HG03139 (cell line): Measurements from ENCODE around the gene MACROD1.
"Not testable (repeated sequence)": the region's sequence is repeated elsewhere in the genome, so short reads cannot be mapped to it uniquely, and the experiment has no call there.

Source experiments
- ATAC-seq: cut with Tn5 transposase; IDR thresholded peaks from one replicate; pipeline ENCODE4 v1.9.1; 2021; ENCODE audit not compliant: unreplicated experiment

Gene MACROD1

DNA sequence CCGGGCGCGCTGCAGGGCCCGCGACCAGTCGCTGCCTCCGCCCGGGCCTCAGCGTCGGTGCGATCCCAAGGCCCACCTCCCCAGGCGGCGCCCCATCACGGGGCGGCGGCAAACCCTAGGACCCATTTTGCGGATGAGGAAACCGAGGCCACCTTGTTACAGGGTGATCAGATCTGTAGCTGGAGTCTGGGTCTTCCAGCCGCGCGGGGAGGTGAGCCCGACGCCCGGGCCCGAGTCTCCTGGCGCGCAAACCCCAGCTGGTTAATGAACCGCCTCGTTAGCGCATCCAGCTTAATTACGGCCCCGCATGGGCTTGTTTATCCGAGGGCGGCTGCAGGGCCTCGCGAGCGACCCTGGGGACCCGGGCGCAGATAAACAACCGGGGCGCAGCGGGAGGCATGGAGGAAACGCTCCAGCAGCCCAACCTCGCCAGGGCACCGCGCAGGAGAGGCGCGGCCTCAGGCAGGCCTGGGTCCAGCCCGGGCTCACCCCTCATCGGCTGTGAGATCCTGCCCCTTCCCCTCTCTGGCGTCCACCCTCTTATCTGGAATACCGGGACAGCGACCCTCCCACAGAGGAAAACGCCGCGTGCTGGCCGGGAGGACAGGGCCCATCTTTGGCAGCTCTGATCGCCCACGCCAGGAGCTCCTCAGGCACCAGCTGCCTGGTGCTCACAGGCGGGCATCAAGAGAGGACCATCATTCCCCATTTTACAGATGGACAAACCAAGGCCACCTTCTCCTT is 165.0 kb downstream of the MACROD1 start:
- no peak for ATAC-seq

DNA sequence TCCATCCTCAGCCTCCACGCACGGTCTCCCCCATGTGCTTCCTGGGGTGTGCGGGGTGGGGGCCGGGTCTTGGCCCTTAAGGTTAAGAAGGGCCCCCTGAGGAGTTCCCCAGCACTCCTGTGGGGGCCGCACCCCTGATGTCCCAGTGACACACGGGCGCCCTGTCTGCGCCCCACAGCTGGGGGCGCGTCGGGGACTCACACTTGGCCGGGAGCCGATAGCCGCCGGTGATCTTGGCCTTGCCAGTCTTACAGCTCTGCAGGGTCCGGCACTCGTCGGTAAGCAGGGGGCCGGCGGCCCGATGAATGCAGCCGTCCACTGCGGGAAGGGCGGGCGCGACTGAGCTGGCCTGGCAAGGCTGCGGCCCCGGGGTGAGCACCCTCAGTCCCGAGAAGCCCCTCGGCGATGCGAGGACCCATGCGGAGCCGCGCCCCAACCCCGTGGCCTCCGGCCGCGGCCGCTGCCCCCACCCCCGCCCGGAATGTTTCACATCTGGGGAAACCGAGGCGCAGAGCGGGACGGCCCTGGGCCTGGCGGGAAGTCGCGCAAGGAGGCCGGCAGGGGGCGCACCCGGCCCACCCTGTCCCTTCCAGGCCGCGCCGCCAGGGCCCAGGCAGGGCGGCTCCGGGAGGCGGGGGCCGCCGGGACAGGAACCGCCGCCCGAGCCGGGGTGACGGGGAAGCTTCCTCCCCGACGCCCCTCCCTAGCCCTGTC is 165.7 kb downstream of the MACROD1 start:
- ATAC-seq: no peak

DNA sequence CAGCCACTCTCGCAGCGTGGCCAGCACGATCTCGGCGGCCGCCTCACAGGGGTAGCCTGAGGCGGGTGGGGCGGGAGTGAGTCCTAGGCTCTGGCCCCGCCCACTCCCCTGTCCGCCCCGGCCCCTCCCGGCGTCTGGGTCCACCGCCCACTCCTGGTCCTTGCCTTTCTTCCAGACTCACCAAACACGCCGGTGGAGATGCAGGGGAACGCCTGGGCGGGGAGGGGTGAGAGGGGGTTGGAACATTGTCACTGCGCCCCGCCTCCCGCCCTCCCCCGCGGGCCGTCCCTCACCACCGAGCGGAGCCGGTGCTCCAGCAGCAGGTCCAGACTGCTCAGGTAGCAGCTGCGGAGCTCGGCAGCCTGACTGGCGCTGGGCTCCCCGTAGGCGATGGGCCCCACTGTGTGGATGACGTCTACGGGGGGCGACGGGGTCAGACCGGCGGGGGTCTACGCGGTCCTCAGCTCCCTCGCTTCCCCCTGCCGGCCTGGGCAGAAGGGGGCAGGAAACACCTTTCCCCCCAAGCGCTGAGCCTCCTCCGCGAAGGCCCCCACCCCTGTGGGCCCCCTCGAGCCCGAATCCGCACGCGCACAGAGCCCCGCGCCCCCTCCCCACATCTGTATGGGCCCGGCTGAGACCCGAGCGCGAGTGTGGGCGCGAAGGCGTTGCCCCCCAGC is 166.4 kb downstream of the MACROD1 start:
- no peak for ATAC-seq

DNA sequence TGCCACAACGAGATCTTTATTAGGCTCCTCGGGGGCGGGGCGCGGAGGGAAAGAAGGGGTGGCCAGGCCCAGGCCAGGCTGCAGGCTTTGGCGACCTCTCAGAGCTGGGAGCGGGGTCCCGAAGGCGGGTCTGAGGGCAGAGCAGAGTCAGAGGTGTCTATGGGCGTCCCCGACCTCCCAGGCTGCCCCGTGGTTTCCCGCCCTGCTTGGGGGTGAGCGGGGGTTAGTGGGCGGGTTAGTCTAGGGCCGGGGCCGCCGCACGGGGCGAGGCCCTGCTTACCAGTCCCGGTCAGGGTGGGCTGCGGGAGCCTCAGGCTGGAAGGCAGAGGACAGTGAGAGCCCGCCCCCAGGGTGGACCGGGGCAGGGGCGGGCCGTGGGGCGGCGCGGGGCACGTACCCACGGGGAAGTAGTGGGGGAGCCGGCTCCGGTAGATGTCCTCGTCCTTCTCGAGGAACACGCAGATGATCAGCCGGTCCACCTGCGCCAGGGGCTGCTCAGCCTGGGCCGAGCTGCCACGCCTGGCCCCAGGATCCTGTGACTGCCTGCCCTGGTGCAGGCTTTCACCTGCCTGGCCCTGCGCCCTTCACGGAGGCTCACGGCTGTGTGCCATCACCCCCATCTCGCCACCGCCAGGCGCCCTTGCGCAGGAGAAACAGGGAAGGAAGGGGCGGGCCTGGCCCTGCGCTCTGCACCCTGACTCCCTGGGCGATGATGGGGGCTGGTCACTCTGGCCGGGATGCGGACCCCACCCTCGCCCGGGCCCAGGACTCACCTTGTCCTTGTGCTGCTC is 167.2 kb downstream of the MACROD1 start:
- ATAC-seq: no peak

DNA sequence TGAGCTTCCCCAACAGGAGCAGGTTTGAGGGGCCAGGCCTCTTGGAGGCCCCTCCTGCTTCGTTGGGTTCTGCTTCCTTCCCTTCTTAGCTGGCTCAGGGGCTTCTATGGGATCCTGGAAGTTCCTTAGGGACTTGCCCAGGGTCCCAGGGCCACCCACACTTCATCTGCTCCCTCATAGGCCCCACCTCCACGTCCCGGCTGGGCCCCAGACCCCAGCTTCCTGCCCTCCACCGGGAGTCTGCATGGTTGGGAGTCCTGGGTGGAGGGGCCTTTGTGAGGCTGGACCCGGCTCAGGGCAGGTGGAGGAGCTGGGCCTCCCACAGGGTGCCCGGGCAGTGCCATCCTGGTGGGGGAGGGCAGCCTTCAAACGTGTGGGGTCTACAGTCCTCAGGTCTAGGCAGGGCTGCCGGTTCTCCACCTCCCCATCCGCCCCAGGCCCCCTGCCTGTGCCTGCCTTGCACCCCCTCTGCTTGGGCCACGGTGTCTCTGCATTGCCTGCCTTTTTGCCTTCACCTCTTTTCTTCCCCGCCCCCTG is 168.0 kb downstream of the MACROD1 start:
- ATAC-seq: no peak

DNA sequence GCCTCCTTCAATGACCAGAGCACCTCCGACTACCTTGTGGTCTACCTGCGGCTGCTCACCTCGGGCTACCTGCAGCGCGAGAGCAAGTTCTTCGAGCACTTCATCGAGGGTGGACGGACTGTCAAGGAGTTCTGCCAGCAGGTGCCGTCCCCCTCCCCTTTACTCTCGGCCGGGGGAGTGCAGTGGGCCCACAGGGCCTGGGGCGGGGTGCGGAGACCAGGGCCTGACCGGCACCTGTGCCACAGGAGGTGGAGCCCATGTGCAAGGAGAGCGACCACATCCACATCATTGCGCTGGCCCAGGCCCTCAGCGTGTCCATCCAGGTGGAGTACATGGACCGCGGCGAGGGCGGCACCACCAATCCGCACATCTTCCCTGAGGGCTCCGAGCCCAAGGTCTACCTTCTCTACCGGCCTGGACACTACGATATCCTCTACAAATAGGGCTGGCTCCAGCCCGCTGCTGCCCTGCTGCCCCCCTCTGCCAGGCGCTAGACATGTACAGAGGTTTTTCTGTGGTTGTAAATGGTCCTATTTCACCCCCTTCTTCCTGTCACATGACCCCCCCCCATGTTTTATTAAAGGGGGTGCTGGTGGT is 168.7 kb downstream of the MACROD1 start:
- ATAC-seq: no peak

DNA sequence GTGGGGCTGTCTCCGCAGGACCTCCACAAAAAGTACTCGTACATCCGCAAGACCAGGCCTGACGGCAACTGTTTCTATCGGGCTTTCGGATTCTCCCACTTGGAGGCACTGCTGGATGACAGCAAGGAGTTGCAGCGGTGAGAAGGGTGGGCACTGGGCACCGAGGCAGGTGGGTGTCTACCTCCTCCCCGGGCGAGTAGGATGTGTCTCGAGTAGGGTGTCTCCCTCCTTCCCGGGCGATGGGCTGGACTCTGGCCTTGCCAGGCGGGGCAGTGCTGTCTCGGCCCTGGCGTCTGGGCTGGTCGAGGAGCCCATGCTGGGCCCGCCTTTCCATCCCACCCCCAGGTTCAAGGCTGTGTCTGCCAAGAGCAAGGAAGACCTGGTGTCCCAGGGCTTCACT is 169.4 kb downstream of the MACROD1 start:
- no peak for ATAC-seq

DNA sequence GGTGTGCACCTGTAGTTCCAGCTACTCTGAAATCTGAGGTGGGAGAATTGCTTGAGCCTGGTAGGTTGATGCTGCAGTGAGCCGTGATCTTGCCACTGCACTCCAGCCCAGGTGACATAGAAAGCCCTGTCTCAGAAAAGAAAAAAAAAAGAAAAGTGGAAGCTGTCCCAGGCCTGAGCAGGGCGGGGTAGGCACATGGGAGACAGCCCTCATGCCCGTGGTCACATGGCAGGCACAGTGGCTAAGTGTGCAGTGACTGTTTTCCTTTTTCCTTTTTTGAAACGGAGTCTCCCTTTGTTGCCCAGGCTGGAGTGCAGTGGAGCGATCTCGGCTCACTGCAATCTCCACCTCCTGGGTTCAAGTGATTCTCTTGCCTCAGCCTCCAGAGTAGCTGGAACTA is 171.9 kb downstream of the MACROD1 start:
- no peak for ATAC-seq

DNA sequence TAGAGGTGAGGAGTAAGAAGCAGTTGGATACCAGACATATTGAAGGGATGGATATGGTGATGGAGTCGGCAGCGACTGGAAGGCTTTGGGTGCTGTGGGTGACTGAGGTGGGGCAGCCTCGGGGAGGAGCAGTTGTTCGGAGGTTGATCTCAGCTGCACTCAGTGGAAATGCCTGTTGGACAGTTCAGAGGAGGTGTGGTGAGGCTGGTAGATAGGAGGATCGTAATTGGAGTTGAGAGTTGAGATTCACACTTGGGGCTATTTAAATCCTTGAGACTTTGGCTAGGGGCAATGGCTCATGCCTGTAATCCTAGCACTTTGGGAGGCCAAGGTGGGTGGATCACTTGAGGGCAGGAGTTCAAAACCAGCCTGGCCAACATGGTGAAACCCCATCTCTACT is 172.8 kb downstream of the MACROD1 start:
- ATAC-seq: no peak

DNA sequence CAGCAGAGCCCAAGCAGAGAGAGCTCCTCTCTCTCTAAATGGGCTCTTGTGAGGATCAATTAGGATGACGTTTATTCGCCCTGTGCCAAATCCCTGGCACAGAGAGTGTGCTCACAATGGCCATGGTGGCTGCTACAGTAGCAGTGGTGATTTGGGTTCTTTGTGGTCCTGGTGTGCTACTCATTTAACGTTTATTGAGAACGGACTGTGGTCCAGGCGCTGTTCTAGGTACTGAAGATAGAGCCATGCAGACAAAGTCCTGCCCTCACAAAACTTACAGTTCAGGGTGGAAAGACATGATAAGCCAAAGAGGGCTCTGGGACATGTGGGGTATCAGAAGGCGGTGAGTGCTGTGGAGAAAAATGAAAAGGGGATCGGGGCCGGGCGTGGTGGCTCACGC is 174.4 kb downstream of the MACROD1 start:
- no peak for ATAC-seq

DNA sequence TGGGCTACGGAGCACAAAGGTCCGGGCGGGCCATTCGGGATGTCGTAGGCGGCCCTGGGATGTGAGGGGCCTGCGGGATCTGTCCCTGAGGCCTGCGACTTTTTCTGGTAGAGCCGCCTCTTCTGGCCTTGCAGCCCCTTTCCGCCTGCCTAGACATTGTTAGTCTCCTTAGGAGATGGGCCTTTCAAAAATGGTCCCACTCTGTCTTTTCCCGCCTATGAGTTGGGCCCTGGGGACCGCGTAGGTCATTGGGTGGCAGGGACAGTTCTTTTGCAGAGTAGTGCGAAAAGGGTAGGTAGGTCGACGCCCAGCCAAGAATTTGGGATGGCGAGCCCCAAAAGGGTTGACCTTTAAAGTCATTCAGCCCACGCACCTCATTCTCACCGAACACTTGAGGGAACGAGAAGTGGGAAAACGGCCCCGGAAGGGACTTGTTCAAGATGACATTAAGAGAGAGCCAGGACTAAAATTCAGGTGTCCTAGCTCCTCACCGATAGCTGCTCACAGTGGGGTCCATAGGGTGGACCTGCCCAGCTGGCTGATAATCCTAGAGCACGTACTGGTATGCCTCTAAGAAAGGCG is 178.9 kb downstream of the MACROD1 start:
- no peak for ATAC-seq

DNA sequence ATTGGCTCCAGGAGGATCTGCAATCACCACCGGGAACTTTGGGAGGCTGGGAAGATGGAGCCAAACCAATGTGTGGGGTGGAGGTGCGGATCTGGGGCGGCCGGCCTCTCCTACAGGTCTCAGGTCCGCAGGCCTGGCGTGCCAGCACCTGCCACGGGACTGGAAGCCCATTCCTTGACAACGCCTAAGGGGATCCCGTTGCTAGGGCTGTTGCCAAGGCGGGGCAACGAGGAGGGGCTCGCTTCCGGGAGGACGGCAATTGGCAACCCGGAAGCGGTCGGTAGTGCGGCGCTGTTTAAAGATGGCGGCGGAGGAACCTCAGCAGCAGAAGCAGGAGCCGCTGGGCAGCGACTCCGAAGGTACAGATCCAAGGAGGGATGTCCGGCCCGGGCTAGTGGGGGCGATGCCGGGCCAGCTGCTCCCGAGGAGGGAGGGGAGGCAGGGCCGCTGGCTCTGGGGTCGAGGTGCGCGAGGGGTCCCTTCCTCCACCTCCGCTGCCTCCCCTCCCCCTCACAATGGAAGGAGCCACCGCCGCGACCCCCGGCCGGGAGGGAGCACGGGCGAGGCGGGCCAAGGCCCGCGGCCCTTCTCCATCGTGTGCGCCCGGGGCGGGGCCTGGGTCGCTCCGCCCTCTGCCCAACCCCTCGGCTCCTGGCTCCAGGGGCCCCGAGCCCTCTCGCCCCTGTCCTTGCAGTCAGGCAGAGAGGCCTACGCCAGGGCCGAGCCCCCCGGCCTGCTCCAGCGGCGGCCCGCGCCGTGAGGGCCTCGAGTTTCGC is 179.6 kb downstream of the MACROD1 start, which contains the start of gene OTUB1:
Gene OTUB1 (plus strand): TSS at position 283 of the 776 bp plus-strand sequence. CDS start 19 bp downstream, at position 302.
- ATAC-seq: peak; percentile 87

DNA sequence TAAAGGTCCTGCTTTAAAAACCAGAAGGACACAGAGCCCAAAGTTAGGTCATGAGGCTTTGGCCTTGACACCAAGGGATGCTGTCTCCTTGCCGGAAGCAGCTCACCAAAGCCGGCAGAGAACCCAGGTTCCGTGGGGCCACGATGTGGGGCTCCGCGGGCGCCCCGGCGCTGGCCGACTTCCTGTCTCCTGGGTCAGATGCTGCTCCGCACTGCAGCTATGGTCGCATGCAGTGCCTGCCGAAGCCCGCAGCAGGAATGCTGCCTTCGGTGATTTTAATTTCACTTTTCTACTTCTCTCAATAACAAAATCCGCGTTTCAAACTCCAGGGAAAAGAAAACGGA is 180.1 kb downstream of the MACROD1 start:
- no peak for ATAC-seq

DNA sequence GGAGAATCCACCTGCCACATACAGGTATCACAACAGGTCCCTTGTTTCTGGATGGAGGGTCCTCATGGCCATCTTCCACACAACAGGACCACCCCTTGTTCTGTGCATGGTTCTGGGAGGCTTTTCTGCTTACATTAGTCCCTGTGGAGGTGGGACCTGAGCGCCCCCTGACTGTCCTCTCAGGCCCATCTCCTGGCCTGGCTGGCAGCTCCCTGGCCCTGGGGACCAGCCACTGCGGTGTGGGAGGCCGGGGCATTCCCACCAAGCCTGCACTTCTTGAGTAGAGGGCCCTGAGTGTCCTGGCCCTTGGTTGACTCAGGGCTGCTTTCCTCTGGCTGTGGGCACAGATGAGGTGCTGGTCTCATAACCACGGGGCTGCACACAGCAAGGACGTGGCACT is 186.5 kb downstream of the MACROD1 start:
- ATAC-seq: no peak

DNA sequence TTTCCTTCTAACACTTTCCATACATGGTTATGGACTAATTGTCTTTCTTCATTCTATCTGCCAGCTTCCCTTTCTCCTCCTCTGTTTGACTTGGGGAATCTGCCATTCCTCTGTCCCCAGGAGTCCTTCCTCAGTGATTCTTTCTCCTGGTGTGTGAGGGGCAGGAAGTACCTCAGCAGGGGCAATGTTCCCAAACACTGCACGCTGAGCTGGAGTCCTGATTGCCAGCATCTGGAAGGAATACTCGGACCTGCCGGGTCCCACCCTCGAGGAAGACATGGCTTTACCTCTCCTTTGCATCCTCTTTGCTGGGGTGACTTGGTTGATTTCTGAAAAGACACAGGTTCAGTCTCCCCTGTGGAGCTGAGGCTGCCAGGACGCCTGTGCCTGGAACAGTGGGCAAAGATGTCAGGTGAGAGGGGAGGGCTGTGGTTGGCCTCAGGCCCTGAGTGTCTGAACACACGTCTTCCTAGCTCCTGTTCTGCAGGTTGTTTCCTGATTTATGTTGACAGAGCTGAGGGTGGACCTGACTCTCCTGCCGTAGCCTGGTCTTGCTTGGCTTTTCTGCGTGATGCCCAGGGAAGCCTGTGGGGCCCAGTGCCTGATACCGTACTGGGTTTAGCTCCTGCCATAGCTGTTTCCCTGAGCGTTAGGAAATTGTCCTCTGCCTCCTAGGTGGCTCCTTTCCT is 187.2 kb downstream of the MACROD1 start:
- no peak for ATAC-seq

DNA sequence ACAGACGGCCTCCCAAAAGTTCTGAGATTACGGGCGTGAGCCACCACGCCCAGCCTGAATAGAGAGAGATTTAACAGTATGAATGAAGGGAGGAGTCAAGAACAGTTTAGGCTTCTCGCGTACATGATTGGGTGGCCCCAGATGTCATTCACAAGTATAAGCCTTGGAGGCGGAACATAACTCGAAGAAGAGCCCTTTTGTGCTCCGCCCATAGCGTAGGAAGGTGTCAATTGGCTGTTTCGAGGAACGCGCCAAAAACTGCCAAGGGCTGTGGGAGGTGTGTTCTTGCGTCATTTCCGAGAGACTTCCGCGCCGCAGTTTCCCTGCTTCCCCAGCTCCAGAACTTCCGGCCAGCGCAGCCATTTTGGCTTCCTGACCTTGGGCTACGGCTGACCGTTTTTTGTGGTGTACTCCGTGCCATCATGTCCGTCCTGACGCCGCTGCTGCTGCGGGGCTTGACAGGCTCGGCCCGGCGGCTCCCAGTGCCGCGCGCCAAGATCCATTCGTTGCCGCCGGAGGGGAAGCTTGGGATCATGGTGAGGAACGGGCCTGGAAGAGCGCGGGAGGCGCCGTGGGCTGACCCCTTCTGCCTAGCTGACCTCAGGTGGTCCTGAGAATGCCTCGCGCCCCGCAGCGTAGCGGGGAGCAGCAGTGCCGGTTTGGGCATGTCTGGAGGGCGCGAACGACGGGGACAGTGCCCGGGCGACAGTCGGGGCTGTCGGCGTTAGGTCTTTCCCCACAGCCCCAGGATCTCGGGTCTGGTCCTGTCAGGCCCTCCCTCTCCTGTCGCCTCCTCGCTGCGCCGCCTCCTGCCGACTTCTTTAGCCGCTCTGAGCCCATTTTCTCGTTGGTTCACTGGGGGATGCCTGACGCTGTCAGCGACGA is 191.4 kb downstream of the MACROD1 start, which contains the start of gene COX8A:
Gene COX8A (plus strand): TSS at position 362 of the 885 bp plus-strand sequence. CDS start 61 bp downstream, at position 423.
- peak; percentile 96 for ATAC-seq

DNA sequence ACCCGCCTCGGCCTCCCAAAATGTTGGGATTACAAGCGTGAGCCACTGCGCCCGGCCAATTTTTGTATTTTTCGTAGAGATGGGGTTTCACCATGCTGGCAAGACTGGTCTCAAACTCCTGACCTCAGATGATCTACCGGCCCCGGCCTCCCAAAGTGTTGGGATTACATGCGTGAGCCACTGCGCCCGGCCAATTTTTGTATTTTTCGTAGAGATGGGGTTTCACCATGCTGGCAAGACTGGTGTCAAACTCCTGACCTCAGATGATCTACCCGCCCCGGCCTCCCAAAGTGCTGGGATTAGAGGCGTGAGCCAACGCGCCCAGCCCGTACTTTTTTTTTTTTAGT is 192.0 kb downstream of the MACROD1 start:
- ATAC-seq: not testable (repeated sequence)

DNA sequence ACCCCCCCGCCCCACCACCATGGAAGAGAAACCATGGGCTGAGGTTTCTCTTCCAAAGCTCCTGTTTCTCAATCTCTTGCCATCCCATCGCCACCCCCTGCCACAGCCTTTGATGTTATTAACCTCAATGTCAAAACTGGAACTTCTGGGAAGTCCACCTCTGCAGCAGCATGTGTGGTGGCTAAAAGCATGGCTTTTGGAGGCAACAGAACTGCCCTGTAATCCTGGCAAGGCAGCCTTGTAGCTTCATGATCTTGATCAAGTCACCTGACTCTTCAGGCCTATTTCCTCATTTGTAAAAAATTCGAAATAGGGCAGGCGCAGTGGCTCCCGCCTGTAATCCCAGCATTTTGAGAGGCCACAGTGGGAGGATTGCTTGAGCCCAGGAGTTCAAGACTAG is 195.0 kb downstream of the MACROD1 start:
- ATAC-seq: no peak
